ENCODE data around the gene GPR50.

GPR50 gene
- 0 reads per million in 2 donors for total RNA-seq

- no peak for DNase-seq
Measured at GRCh38 chrX:151176231-151176750, at the start of gene GPR50. GPR50 (plus strand) TSS chrX:151176584; CDS start chrX:151176722, 138 bp downstream.

- no peak for DNase-seq
Measured at GRCh38 chrX:151132531-151132930, 43.9 kb upstream of the GPR50 start.

GRCh38 chrX:151151665-151152267 lies 24.6 kb upstream of the GPR50 start:
- DNase-seq, result no peak

- DNase-seq, result no peak
Measured at GRCh38 chrX:151153086-151153485, 23.3 kb upstream of the GPR50 start.

GRCh38 chrX:151153667-151154066 lies 22.7 kb upstream of the GPR50 start:
- DNase-seq, result no peak

GRCh38 chrX:151155234-151155633 lies 21.1 kb upstream of the GPR50 start:
- no peak for DNase-seq

GRCh38 chrX:151161690-151162089 lies 14.7 kb upstream of the GPR50 start:
- no peak for DNase-seq

GRCh38 chrX:151167791-151168345 lies 8.5 kb upstream of the GPR50 start:
- DNase-seq, result no peak

- no peak for DNase-seq
Measured at GRCh38 chrX:151169783-151170182, 6.6 kb upstream of the GPR50 start.

- no peak for DNase-seq
Measured at GRCh38 chrX:151174581-151175282, 1.7 kb upstream of the GPR50 start.

GRCh38 chrX:151175283-151176062 lies 911 bp upstream of the GPR50 start:
- no peak for DNase-seq

- DNase-seq, result no peak
Measured at GRCh38 chrX:151177141-151178027, 1.0 kb downstream of the GPR50 start.

GRCh38 chrX:151178746-151179145 lies 2.4 kb downstream of the GPR50 start:
- no peak for DNase-seq

- DNase-seq, result no peak
Measured at GRCh38 chrX:151180400-151180799, 4.0 kb downstream of the GPR50 start.

- no peak for DNase-seq
Measured at GRCh38 chrX:151181088-151181487, 4.7 kb downstream of the GPR50 start.

- no peak for DNase-seq
Measured at GRCh38 chrX:151183233-151183753, 6.9 kb downstream of the GPR50 start.

- DNase-seq, result no peak
Measured at GRCh38 chrX:151183912-151184565, 7.7 kb downstream of the GPR50 start.

GRCh38 chrX:151184705-151185104 lies 8.3 kb downstream of the GPR50 start:
- no peak for DNase-seq

GRCh38 chrX:151206871-151207270 lies 30.5 kb downstream of the GPR50 start:
- DNase-seq, result no peak

- no peak for DNase-seq
Measured at GRCh38 chrX:151225843-151226242, 49.5 kb downstream of the GPR50 start.

- DNase-seq, result no peak
Measured at GRCh38 chrX:151226941-151227340, 50.6 kb downstream of the GPR50 start.

All from T-helper 9 cell (primary cell).